ENCODE data around the gene DUSP9.

The DUSP9 gene

DNA sequence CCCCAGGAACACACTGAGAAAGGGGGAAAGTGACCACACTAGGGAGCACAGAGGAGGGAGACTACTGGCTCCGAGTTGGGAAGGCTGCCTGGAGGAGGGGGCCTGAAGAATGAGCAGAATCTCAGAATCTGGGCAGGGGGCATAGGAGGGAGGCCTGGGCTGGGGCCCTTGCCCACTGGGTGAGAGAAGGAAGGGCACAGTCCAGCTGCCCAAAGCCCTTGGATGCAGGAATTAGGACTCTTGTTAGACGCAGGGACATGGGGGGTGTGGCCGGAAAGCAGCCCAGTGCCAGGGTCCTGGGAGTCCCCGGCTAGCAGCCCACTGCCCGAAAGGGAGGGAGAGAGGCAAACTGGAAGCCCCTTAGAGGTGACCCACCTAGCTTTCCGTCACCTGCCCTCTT, 1.9 kb upstream of the DUSP9 start:
- H3K4me1 Mint-ChIP-seq, result peaks cover 5% of the 10 kb centered on the region
- no peak overlapping the region for H3K27ac Mint-ChIP-seq
- peaks cover 39% of the 10 kb centered on the region for H3K27me3 Mint-ChIP-seq
- H3K36me3 Mint-ChIP-seq (ENCODE audit: low read depth), result no peaks in the 10 kb centered on the region
- DNase-seq (no peak), ATAC-seq (no peak)
- no peak overlapping the region for H3K4me3 Mint-ChIP-seq
- no peaks in the 10 kb centered on the region for H3K9me3 Mint-ChIP-seq

DNA sequence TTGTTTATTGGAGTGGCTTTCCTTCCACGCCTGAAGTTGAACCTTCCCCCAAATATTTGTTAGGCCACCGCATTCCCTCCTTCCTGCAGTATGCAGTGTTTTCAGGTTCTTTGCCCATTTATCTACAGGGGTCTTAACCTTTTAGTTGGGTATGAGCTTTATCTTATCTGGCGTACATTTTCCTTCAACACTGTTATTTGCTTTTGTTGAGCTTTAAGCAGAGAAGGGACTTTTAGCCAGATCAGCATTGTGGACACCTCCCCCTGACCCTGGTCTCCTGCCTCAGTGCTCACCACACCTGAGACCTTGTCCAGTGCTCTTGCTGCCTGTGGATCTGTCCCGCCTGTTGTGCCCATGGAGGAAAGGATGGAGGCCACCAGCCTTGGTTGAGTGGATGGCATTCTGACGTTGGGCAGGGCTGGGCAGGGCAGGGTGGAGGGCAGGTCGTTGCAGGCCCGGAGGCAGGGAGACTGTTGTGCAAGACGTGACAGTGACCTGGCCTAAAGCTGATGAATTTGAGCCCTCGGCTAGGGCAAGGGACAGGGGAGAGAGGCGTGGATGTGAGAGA, 998 bp upstream of the DUSP9 start:
- Mint-ChIP-seq H3K4me3 (no peak overlapping the region), H3K9me3 (no peaks in the 10 kb centered on the region), H3K27ac (no peak overlapping the region)

DNA sequence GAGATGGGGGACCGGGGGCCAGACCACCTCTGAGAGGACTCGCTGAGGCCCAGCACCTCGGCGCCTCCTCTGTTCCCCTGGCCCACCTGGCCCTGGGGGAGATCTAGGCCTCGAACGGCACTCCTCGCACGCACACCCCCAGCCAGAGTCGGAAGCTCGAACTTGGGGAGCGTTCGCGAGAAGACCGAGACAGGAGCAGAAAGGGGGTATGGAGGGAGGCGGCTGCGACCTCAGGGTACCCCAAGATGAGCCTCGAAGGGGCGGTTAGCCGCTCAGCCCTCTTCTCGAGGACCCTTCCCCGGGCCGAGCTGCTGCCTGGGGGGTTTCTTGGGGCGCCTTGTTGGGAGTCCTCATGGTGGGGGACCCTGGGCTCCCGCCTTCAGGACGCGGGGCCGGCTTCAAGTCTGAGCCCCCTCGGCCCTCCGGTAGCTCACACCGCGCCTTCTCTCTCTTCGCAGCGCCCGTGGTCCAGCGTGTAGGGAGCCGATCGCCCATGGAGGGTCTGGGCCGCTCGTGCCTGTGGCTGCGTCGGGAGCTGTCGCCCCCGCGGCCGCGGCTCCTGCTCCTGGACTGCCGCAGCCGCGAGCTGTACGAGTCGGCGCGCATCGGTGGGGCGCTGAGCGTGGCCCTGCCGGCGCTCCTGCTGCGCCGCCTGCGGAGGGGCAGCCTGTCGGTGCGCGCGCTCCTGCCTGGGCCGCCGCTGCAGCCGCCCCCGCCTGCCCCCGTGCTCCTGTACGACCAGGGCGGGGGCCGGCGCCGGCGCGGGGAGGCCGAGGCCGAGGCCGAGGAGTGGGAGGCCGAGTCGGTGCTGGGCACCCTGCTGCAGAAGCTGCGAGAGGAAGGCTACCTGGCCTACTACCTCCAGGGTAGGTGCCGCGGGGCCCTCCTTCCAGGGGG, 706 bp downstream of the DUSP9 start:
- ATAC-seq (no peak), DNase-seq (no peak)
- Mint-ChIP-seq H3K9me3 (no peaks in the 10 kb centered on the region), H3K4me1 (peaks cover 4% of the 10 kb centered on the region), H3K27ac (no peak overlapping the region), H3K36me3 (ENCODE audit: low read depth) (no peaks in the 10 kb centered on the region), H3K27me3 (peaks cover 30% of the 10 kb centered on the region), H3K4me3 (no peak overlapping the region)

More for the DNA sequence above, 998 bp upstream of the DUSP9 start:
- DNase-seq, result no peak
- peaks cover 5% of the 10 kb centered on the region for H3K4me1 Mint-ChIP-seq
- H3K27me3 Mint-ChIP-seq, result peaks cover 37% of the 10 kb centered on the region
- ATAC-seq, result no peak
- H3K36me3 Mint-ChIP-seq (ENCODE audit: low read depth), result no peaks in the 10 kb centered on the region

DNA sequence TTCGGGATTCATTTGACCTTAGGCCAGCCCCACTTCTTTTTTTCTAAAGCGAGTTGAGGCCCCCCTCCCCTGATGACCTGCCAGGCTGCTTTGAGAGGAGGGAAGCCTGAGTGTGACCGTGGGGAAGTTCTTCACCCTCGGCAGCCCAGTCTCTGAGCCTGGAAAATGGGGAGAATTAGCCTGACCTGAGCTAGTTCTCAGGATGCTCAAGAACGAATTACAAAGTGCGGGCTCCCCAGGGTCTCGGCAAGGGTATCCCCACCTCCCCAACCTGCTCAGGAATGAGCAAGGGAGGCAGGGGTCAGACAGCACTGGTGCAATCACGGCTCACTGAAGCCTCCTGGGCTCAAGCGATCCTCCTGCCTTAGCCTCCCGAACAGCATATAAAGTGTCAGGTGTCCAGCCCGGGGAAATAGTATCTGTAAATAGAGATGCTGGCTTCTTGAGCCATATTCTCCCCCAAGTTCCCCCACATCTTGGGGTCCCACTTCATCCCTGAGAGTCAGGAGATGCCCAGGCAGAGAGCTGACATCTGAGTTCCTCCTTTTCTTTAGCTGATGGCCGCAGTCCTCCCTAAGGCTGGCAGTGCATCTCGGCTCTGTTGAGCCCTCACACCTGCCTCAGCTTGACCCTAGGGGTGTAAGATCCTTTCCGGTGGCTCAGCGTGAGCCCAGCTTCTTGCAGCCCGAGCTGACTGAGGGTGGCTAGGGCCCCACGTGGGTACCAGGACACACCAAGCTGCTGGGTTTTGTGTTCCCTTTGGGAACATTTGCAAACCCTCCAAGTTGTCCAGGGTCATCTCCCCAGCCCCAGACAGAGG, 1.6 kb downstream of the DUSP9 start:
- no peaks in the 10 kb centered on the region for H3K9me3 Mint-ChIP-seq
- no peak for DNase-seq
- peaks cover 25% of the 10 kb centered on the region for H3K27me3 Mint-ChIP-seq
- ATAC-seq, result no peak
- no peaks in the 10 kb centered on the region for H3K36me3 Mint-ChIP-seq (ENCODE audit: low read depth)
- no peak overlapping the region for H3K27ac Mint-ChIP-seq
- H3K4me3 Mint-ChIP-seq, result no peak overlapping the region
- no peaks in the 10 kb centered on the region for H3K4me1 Mint-ChIP-seq

DNA sequence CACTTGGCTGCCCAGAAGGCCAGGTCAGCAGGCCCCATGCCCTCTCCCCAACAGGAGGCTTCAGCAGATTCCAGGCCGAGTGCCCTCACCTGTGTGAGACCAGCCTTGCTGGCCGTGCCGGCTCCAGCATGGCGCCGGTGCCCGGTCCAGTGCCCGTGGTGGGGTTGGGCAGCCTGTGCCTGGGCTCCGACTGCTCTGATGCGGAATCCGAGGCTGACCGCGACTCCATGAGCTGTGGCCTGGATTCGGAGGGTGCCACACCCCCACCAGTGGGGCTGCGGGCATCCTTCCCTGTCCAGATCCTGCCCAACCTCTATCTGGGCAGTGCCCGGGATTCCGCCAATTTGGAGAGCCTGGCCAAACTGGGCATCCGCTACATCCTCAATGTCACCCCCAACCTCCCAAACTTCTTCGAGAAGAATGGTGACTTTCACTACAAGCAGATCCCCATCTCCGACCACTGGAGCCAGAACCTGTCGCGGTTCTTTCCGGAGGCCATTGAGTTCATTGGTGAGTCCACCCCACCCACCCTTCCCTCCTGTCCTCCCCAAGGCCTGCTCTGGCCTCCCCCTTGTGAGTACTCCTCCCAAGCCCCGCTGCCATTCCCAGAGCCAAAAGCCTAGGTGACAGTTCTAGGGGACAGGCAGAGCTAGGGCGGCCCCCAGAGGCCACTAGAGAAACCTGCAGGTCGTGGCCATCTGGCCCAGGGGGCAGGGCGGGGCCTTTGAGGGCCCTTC, 2.3 kb downstream of the DUSP9 start:
- no peaks in the 10 kb centered on the region for H3K4me1 Mint-ChIP-seq
- H3K27ac Mint-ChIP-seq, result no peak overlapping the region
- DNase-seq (peak; percentile 35), ATAC-seq (peak; percentile 74)
- peaks cover 22% of the 10 kb centered on the region for H3K27me3 Mint-ChIP-seq
- H3K9me3 Mint-ChIP-seq, result no peaks in the 10 kb centered on the region
- H3K4me3 Mint-ChIP-seq, result no peak overlapping the region
- no peaks in the 10 kb centered on the region for H3K36me3 Mint-ChIP-seq (ENCODE audit: low read depth)

DNA sequence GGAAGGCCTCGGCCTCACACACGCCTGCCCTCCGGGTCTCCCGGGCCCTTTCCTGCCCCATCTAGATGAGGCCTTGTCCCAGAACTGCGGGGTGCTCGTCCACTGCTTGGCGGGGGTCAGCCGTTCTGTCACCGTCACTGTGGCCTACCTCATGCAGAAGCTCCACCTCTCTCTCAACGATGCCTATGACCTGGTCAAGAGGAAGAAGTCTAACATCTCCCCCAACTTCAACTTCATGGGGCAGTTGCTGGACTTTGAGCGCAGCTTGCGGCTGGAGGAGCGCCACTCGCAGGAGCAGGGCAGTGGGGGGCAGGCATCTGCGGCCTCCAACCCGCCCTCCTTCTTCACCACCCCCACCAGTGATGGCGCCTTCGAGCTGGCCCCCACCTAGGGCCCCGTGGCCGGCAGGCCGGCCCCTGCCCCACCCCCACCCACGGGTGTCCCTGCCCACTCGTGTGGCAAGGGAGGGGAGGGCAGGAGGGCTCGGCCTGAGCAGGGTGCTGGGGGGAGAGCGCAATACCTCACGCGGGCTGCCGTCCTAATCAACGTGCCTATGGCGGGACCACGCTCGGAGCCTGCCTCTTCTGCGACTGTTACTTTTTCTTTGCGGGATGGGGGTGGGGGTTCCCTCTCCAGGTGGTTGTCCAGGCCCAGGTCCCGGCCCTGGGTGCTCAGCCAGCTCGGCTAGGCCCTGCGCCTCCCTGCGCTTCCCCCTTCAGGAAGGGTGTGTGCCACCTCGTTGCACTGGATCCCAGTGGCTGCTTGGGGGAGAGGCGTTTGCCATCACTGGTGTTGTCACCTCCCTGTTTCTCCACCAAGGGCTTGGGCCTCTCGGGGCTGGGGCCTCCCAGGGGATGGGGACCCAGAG, 3.1 kb downstream of the DUSP9 start:
- Mint-ChIP-seq H3K4me1 (no peaks in the 10 kb centered on the region), H3K27me3 (peaks cover 18% of the 10 kb centered on the region), H3K36me3 (ENCODE audit: low read depth) (no peaks in the 10 kb centered on the region), H3K9me3 (no peaks in the 10 kb centered on the region), H3K27ac (no peak overlapping the region), H3K4me3 (no peak overlapping the region)
- DNase-seq (no peak), ATAC-seq (no peak)

DNA sequence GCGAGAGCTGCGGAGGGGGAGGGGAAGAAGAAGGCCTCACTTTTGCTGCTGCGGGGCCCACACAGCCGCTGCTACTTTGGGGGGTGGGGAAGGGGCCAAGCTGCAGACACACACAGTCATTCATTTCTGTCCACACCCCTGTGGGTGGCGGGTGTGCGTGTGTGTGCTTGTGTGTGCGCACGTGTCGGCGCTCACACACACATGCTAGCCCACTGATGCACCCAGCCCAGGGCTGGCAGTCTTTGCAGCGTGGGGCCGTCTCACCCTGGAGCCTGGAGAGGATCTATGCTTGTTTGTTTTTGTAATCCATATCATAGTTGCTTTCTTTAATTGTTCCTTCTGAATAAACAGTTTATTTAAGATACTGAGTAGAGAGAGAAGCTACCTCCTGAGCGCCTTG, 4.0 kb downstream of the DUSP9 start:
- H3K4me3 Mint-ChIP-seq, result no peak overlapping the region
- DNase-seq (no peak), ATAC-seq (no peak)
- H3K36me3 Mint-ChIP-seq (ENCODE audit: low read depth), result no peaks in the 10 kb centered on the region
- H3K27me3 Mint-ChIP-seq, result peaks cover 12% of the 10 kb centered on the region
- no peaks in the 10 kb centered on the region for H3K4me1 Mint-ChIP-seq
- no peak overlapping the region for H3K27ac Mint-ChIP-seq
- no peaks in the 10 kb centered on the region for H3K9me3 Mint-ChIP-seq

DNA sequence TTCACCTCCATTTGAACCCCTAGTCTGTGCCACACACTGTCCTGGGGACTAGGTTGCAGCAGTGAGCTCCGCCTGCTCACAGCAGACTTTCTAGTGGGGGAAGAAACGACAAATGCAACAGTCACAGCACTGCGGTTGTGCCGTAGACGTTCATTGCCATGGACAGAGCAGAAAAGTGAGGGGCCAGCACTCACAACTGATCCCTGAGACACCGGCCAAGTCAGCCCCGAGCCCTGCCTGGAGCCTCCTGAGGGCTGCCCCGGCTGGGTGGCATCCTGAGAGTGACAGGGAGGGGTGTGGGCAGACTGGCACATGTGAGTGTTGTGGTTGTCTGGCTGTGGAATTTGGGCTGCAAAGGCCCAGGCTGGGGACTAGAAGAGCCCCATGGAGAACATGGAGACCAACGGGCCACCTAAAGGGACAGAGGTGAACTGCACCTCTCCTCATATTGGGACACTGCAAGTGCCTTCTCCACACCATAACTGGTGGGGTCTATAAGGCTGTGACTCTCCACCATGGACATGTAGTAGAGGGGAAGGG, 4.6 kb downstream of the DUSP9 start:
- Mint-ChIP-seq H3K9me3 (no peaks in the 10 kb centered on the region), H3K36me3 (ENCODE audit: low read depth) (no peaks in the 10 kb centered on the region), H3K27ac (no peak overlapping the region), H3K4me3 (no peak overlapping the region), H3K4me1 (no peaks in the 10 kb centered on the region), H3K27me3 (peaks cover 8% of the 10 kb centered on the region)
- ATAC-seq (peak; percentile 33), DNase-seq (no peak)

DNA sequence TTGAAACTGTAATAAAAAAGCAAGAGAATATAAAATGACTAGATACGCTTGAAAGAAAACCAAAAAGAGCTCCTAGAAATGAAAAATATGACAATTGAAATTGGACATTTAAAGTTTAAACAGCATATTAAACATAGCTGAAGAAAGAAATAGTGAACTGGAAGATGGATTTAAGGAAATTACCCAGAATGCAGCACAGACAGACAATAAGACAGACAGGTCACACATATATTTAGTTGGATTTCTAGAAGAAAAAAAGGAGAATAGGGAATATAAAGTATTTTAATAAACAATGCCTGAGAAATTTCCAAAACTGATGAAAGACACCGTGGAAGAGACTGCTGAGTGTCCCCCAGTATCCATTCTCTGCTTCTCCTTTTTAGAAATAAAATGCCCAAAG, 6.6 kb downstream of the DUSP9 start:
- no peak overlapping the region for H3K4me3 Mint-ChIP-seq
- peaks cover 5% of the 10 kb centered on the region for H3K27me3 Mint-ChIP-seq
- no peak overlapping the region for H3K27ac Mint-ChIP-seq
- ATAC-seq (no peak), DNase-seq (no peak)
- H3K36me3 Mint-ChIP-seq (ENCODE audit: low read depth), result no peaks in the 10 kb centered on the region
- H3K9me3 Mint-ChIP-seq, result no peaks in the 10 kb centered on the region
- H3K4me1 Mint-ChIP-seq, result no peaks in the 10 kb centered on the region

DNA sequence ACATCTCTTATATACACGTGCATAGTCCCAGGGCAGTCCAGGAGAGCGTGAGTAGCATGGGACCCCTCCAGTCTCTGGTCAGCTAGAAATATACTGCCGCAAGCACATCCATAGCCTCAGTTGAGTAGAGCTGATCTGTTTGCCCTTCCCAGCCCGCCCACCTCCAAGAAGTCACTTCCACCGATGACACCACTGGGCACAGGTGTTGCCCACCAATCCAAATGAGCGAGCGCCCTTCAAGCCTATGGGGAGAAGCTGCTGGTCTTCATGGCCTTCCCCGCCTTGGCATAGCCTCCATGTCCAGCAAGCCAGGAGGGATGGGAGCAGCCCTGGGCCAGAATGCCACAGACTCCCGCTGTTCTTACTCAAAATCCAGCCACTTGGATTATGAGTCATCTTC, 10.2 kb downstream of the DUSP9 start:
- ATAC-seq (no peak), DNase-seq (no peak)
- Mint-ChIP-seq H3K4me1 (no peaks in the 10 kb centered on the region), H3K27ac (no peak overlapping the region), H3K36me3 (ENCODE audit: low read depth) (no peaks in the 10 kb centered on the region), H3K4me3 (no peak overlapping the region), H3K9me3 (no peaks in the 10 kb centered on the region), H3K27me3 (peaks cover 8% of the 10 kb centered on the region)

DNA sequence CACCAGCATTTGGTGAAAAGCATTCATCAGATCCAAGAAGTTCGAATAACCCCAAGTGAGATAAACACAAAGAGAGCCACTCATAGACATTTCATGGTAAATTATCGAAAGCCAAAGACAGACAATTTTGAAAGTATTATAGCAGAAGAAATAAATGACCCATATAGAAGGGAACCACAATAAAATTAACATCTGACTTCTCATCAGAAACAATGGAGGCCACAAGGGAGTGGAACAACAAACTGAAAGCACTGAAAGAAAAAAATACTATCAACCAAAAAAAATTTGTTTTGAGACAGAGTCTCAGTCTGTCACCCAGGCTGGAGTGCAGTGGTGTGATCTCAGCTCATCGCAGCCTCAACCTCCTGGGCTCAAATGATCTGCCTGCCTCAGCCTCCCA, 12.3 kb downstream of the DUSP9 start:
- DNase-seq (no peak), ATAC-seq (no peak)
- no peaks in the 10 kb centered on the region for H3K4me1 Mint-ChIP-seq
- no peak overlapping the region for H3K27ac Mint-ChIP-seq
- H3K27me3 Mint-ChIP-seq, result peaks cover 12% of the 10 kb centered on the region
- H3K9me3 Mint-ChIP-seq, result no peaks in the 10 kb centered on the region
- H3K36me3 Mint-ChIP-seq (ENCODE audit: low read depth), result no peaks in the 10 kb centered on the region
- H3K4me3 Mint-ChIP-seq, result no peak overlapping the region

DNA sequence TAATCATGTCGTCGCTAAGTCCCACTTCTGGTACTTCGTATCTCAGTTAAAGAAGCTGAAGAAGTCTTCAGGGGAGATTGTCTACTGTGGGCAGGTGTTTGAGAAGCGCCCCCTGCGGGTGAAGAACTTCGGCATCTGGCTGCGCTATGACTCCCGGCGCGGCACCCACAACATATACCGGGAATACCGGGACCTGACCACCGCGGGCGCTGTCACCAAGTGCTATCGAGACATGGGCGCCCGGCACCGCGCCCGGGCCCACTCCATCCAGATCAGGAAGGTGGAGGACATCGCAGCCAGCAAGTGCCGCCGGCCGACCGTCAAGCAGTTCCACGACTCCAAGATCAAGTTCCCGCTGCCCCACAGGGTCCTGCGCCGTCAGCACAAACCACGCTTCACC, 15.3 kb downstream of the DUSP9 start:
- Mint-ChIP-seq H3K27ac (no peak overlapping the region), H3K27me3 (peaks cover 10% of the 10 kb centered on the region), H3K4me1 (no peaks in the 10 kb centered on the region), H3K9me3 (no peaks in the 10 kb centered on the region), H3K36me3 (ENCODE audit: low read depth) (no peaks in the 10 kb centered on the region), H3K4me3 (peak overlapping the region; percentile 49)
- peak; percentile 59 for DNase-seq
- no peak for ATAC-seq

DNA sequence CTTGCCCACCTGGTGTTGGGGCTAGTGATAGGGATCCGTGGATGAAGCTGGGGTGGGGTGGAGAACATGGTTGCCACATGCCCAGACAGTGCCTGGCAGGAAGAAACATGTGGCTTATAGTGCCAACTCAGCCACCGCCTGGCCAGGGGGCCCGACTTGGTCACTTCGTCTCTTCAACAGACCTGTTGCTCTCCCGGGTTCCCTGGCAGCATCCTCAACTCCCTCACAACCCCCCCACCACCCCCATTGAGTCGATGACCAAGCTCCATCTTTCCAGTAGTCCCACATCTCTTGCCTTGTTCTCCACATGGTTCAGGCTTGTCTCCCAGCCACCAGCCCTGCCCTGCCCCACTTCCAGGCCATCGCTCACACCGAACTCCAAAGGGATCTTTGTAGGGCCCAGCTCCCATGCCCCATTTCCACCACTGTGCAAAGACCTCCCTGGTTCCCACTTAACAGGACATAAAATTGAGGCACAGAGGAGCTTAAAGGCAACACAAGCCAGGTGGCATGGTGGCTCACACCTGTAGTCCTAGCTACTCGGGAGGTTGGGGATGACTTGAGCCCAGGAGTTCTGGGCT, 18.8 kb downstream of the DUSP9 start:
- Mint-ChIP-seq H3K27me3 (peaks cover 13% of the 10 kb centered on the region), H3K9me3 (no peaks in the 10 kb centered on the region), H3K36me3 (ENCODE audit: low read depth) (no peaks in the 10 kb centered on the region), H3K4me3 (no peak overlapping the region), H3K4me1 (peaks cover 3% of the 10 kb centered on the region), H3K27ac (no peak overlapping the region)
- no peak for DNase-seq
- ATAC-seq, result no peak
